GM21381 (cell line): ENCODE results near the gene KLF3.

ENCODE experiments used
- ATAC-seq: cut with Tn5 transposase; IDR thresholded peaks from one replicate; pipeline ENCODE4 v1.9.1; 2021; ENCODE audit warnings: mild to moderate bottlenecking, moderate library complexity; ENCODE audit not compliant: unreplicated experiment

Gene KLF3

GRCh38 chr4:38692421-38692820 is 28.4 kb downstream of the KLF3 start:
- ATAC-seq = no peak

GRCh38 chr4:38693569-38693968 is 29.6 kb downstream of the KLF3 start:
- no peak for ATAC-seq

- ATAC-seq = no peak
Measured at GRCh38 chr4:38694330-38694729, 30.3 kb downstream of the KLF3 start.

- ATAC-seq = no peak
Measured at GRCh38 chr4:38695809-38696208, 31.8 kb downstream of the KLF3 start.

- no peak for ATAC-seq
Measured at GRCh38 chr4:38696697-38697096, 32.7 kb downstream of the KLF3 start.

- no peak for ATAC-seq
Measured at GRCh38 chr4:38698176-38698575, 34.2 kb downstream of the KLF3 start.

- no peak for ATAC-seq
Measured at GRCh38 chr4:38699112-38699511, 35.1 kb downstream of the KLF3 start.

- ATAC-seq = no peak
Measured at GRCh38 chr4:38703635-38704034, 39.6 kb downstream of the KLF3 start.

GRCh38 chr4:38704622-38705154 is 40.7 kb downstream of the KLF3 start:
- no peak for ATAC-seq

- ATAC-seq = no peak
Measured at GRCh38 chr4:38706301-38706700, 42.3 kb downstream of the KLF3 start.

GRCh38 chr4:38710053-38710452 is 46.1 kb downstream of the KLF3 start:
- ATAC-seq = no peak

- ATAC-seq = no peak
Measured at GRCh38 chr4:38711066-38711465, 47.1 kb downstream of the KLF3 start.

- no peak for ATAC-seq
Measured at GRCh38 chr4:38715050-38715449, 51.1 kb downstream of the KLF3 start.

- ATAC-seq = no peak
Measured at GRCh38 chr4:38716256-38716655, 52.3 kb downstream of the KLF3 start.

- no peak for ATAC-seq
Measured at GRCh38 chr4:38717604-38718003, 53.6 kb downstream of the KLF3 start.

- ATAC-seq = no peak
Measured at GRCh38 chr4:38723114-38723513, 59.1 kb downstream of the KLF3 start.

- no peak for ATAC-seq
Measured at GRCh38 chr4:38723726-38724474, 59.9 kb downstream of the KLF3 start.

GRCh38 chr4:38724475-38724808 is 60.4 kb downstream of the KLF3 start:
- ATAC-seq = no peak

GRCh38 chr4:38728631-38729141 is 64.7 kb downstream of the KLF3 start:
- no peak for ATAC-seq

GRCh38 chr4:38730493-38730829 is 66.5 kb downstream of the KLF3 start:
- no peak for ATAC-seq

GRCh38 chr4:38730830-38731646 is 67.0 kb downstream of the KLF3 start:
- ATAC-seq = peak; percentile 81

- no peak for ATAC-seq
Measured at GRCh38 chr4:38733663-38734062, 69.7 kb downstream of the KLF3 start.
